Skin epidermis (tissue), 12 donors: ENCODE results near the gene ALG8.

Experiments
- H3K27ac ChIP-seq, 21 experiments: fragments of 200-600 bp; sonication (generic) in 11 of 21; one replicate each; pipeline ENCODE4 v1.5.0; 2020; ENCODE audit warnings: mild to moderate bottlenecking in 3 of 21, inconsistent platforms in 2 of 21, moderate library complexity in 2 of 21
- H3K4me3 ChIP-seq, 7 experiments: fragments of 200-600 bp; sonication (generic) in 2 of 7; one replicate each; pipeline ENCODE4 v1.5.0; 2020; ENCODE audit warnings: inconsistent platforms in 2 of 7, mild to moderate bottlenecking in 2 of 7, moderate library complexity in 1 of 7

ALG8 gene

GRCh38 chr11:78161962-78162371 is 22.5 kb upstream of the ALG8 start:
- Histone ChIP-seq H3K27ac (no peak overlapping the region), H3K4me3 (no peak overlapping the region)

GRCh38 chr11:78161346-78161745 is 21.9 kb upstream of the ALG8 start:
- H3K4me3 ChIP-seq = no peak overlapping the region
- no peak overlapping the region for H3K27ac ChIP-seq

GRCh38 chr11:78160557-78160956 is 21.1 kb upstream of the ALG8 start:
- Histone ChIP-seq H3K4me3 (no peak overlapping the region), H3K27ac (no peak overlapping the region)

- Histone ChIP-seq H3K27ac (peak overlapping the region in 2 of 21 experiments; percentile 13 to 19), H3K4me3 (no peak overlapping the region)
Observed at GRCh38 chr11:78158987-78159652, 19.7 kb upstream of the ALG8 start.

GRCh38 chr11:78156127-78156844 is 16.9 kb upstream of the ALG8 start:
- no peak overlapping the region for H3K4me3 ChIP-seq
- peak overlapping the region in 3 of 21 experiments; percentile 11 to 30 (median 23) for H3K27ac ChIP-seq

- H3K4me3 ChIP-seq = no peak overlapping the region
- H3K27ac ChIP-seq = no peak overlapping the region
Observed at GRCh38 chr11:78151804-78152203, 12.4 kb upstream of the ALG8 start.

- Histone ChIP-seq H3K4me3 (no peak overlapping the region), H3K27ac (no peak overlapping the region)
Observed at GRCh38 chr11:78150754-78151153, 11.3 kb upstream of the ALG8 start.

- no peak overlapping the region for H3K27ac ChIP-seq
- H3K4me3 ChIP-seq = no peak overlapping the region
Observed at GRCh38 chr11:78150346-78150745, 10.9 kb upstream of the ALG8 start.

- H3K27ac ChIP-seq = no peak overlapping the region
- no peak overlapping the region for H3K4me3 ChIP-seq
Observed at GRCh38 chr11:78149646-78150045, 10.2 kb upstream of the ALG8 start.

- H3K27ac ChIP-seq = no peak overlapping the region
- no peak overlapping the region for H3K4me3 ChIP-seq
Observed at GRCh38 chr11:78147807-78148206, 8.4 kb upstream of the ALG8 start.

GRCh38 chr11:78145511-78146025 is 6.1 kb upstream of the ALG8 start:
- Histone ChIP-seq H3K27ac (peak overlapping the region in 1 of 21 experiments; percentile 55), H3K4me3 (no peak overlapping the region)

GRCh38 chr11:78140392-78141077 is 1.1 kb upstream of the ALG8 start:
- Histone ChIP-seq H3K4me3 (peak overlapping the region; percentile 51 to 81 (median 66)), H3K27ac (peak overlapping the region in 7 of 21 experiments; percentile 20 to 88 (median 71))

GRCh38 chr11:78138694-78139421 is 568 bp downstream of the ALG8 start:
- peak overlapping the region in 20 of 21 experiments; percentile 52 to 93 (median 84) for H3K27ac ChIP-seq
- H3K4me3 ChIP-seq = peak overlapping the region; percentile 51 to 81 (median 66)

GRCh38 chr11:78138291-78138690 is 1.1 kb downstream of the ALG8 start:
- peak overlapping the region in 2 of 7 experiments; percentile 66 to 74 for H3K4me3 ChIP-seq
- peak overlapping the region in 1 of 21 experiments; percentile 93 for H3K27ac ChIP-seq

GRCh38 chr11:78132475-78132874 is 7.0 kb downstream of the ALG8 start:
- Histone ChIP-seq H3K27ac (no peak overlapping the region), H3K4me3 (no peak overlapping the region)

GRCh38 chr11:78131956-78132355 is 7.5 kb downstream of the ALG8 start:
- Histone ChIP-seq H3K27ac (no peak overlapping the region), H3K4me3 (no peak overlapping the region)

GRCh38 chr11:78127403-78127802 is 12.0 kb downstream of the ALG8 start:
- no peak overlapping the region for H3K27ac ChIP-seq
- H3K4me3 ChIP-seq = no peak overlapping the region

- H3K27ac ChIP-seq = no peak overlapping the region
- no peak overlapping the region for H3K4me3 ChIP-seq
Observed at GRCh38 chr11:78112582-78113275, 26.7 kb downstream of the ALG8 start.

GRCh38 chr11:78111298-78111697 is 28.1 kb downstream of the ALG8 start:
- no peak overlapping the region for H3K4me3 ChIP-seq
- H3K27ac ChIP-seq = no peak overlapping the region
